ENCODE results near the gene TUBA4B.
"Not testable (repeated sequence)": the region's sequence is repeated elsewhere in the genome, so short reads cannot be mapped to it uniquely, and the experiment has no call there.

The TUBA4B gene

GRCh38 chr2:219291910-219292490, 39.0 kb downstream of the TUBA4B start:
- no peak for DNase-seq

- DNase-seq = no peak
Measured at GRCh38 chr2:219292616-219293015, 39.6 kb downstream of the TUBA4B start.

- no peak for DNase-seq
Measured at GRCh38 chr2:219293736-219294231, 40.7 kb downstream of the TUBA4B start.

- DNase-seq = no peak
Measured at GRCh38 chr2:219294356-219295351, 41.6 kb downstream of the TUBA4B start.

GRCh38 chr2:219296142-219296541, 43.1 kb downstream of the TUBA4B start:
- no peak for DNase-seq

- DNase-seq = no peak
Measured at GRCh38 chr2:219296631-219297391, 43.8 kb downstream of the TUBA4B start.

GRCh38 chr2:219297766-219298456, 44.9 kb downstream of the TUBA4B start:
- no peak for DNase-seq

- peak; percentile 44 for DNase-seq
Measured at GRCh38 chr2:219298759-219299371, 45.8 kb downstream of the TUBA4B start.

GRCh38 chr2:219299372-219299760, 46.3 kb downstream of the TUBA4B start:
- DNase-seq = no peak

- no peak for DNase-seq
Measured at GRCh38 chr2:219300022-219300421, 47.0 kb downstream of the TUBA4B start.

- DNase-seq = no peak
Measured at GRCh38 chr2:219302412-219302968, 49.4 kb downstream of the TUBA4B start.

- DNase-seq = no peak
Measured at GRCh38 chr2:219304223-219304622, 51.2 kb downstream of the TUBA4B start.

- no peak for DNase-seq
Measured at GRCh38 chr2:219306047-219306446, 53.0 kb downstream of the TUBA4B start.

- peak; percentile 23 for DNase-seq
Measured at GRCh38 chr2:219308142-219309101, 55.4 kb downstream of the TUBA4B start.

- peak; percentile 74 for DNase-seq
Measured at GRCh38 chr2:219309278-219309677, 56.2 kb downstream of the TUBA4B start, which contains the start of gene PTPRN. Gene PTPRN, minus strand, starts transcription at chr2:219309401. Its CDS starts 69 bp downstream, at chr2:219309332.

GRCh38 chr2:219312683-219313263, 59.7 kb downstream of the TUBA4B start:
- not testable (repeated sequence) for DNase-seq

- no peak for DNase-seq
Measured at GRCh38 chr2:219314804-219315468, 61.9 kb downstream of the TUBA4B start.

Measured in SHP77 treated with DMSO at 0.1 percent for 48 hours (cell line).